DOHH2 (cell line): Measurements from ENCODE around the gene ZNF697.
"Not testable (repeated sequence)": the region's sequence is repeated elsewhere in the genome, so short reads cannot be mapped to it uniquely, and the experiment has no call there.

ENCODE experiments used
- H3F3A ChIP-seq: fragments of 200-600 bp; sonication (generic), shearing (Covaris generic); 2 replicates; pipeline ENCODE4 v1.6.0; 2016; ENCODE audit warnings: antibody characterized with exemption, mild to moderate bottlenecking; ENCODE audit not compliant: control insufficient read depth, insufficient read depth
- H3K27ac ChIP-seq: fragments of 200-600 bp; sonication (generic); 2 replicates; pipeline ENCODE4 v1.5.1; 2014; ENCODE audit warnings: low read depth, mild to moderate bottlenecking, low read length, moderate library complexity
- H3K27me3 ChIP-seq: fragments of 200-600 bp; sonication (generic); 2 replicates; pipeline ENCODE4 v1.6.1; 2014; ENCODE audit warnings: mild to moderate bottlenecking, low read length, mixed read lengths; ENCODE audit not compliant: control insufficient read depth
- H3K36me3 ChIP-seq: fragments of 200-600 bp; sonication (generic); 2 replicates; pipeline ENCODE4 v1.6.1; 2014; ENCODE audit warnings: mild to moderate bottlenecking, low read length, moderate library complexity, mixed read lengths; ENCODE audit not compliant: control insufficient read depth
- H3K4me1 ChIP-seq: fragments of 200-600 bp; sonication (generic); 2 replicates; pipeline ENCODE4 v1.6.1; 2014; ENCODE audit warnings: mild to moderate bottlenecking, low read length, mixed read lengths; ENCODE audit not compliant: control insufficient read depth
- H3K4me2 ChIP-seq: fragments of 200-600 bp; sonication (generic); 2 replicates; pipeline ENCODE4 v1.6.0; 2014; ENCODE audit warnings: mild to moderate bottlenecking, low read length, moderate library complexity
- H3K4me3 ChIP-seq: fragments of 200-600 bp; sonication (generic); 2 replicates; pipeline ENCODE4 v1.5.1; 2014; ENCODE audit warnings: mild to moderate bottlenecking, low read length, mixed read lengths
- H3K79me2 ChIP-seq: fragments of 200-600 bp; sonication (generic); 2 replicates; pipeline ENCODE4 v1.6.1; 2014; ENCODE audit warnings: mild to moderate bottlenecking, low read length, mixed read lengths; ENCODE audit not compliant: control insufficient read depth
- H3K9me2 ChIP-seq: fragments of 200-600 bp; sonication (generic); replicated peaks from 2 replicates; pipeline ENCODE4 v1.6.1; 2014; ENCODE audit warnings: mild to moderate bottlenecking, low read length, mixed read lengths; ENCODE audit not compliant: control insufficient read depth
- H3K9me3 ChIP-seq: fragments of 200-600 bp; sonication (generic); 2 replicates; pipeline ENCODE4 v1.6.1; 2014; ENCODE audit warnings: antibody characterized with exemption, low read length, mixed read lengths; ENCODE audit not compliant: control insufficient read depth, insufficient read depth
- H4K20me1 ChIP-seq: fragments of 200-600 bp; sonication (generic); 2 replicates; pipeline ENCODE4 v1.6.0; 2014; ENCODE audit warnings: low read depth, mild to moderate bottlenecking, antibody characterized with exemption, low read length, moderate library complexity; ENCODE audit not compliant: control insufficient read depth, insufficient read depth
- EZH2phosphoT487 ChIP-seq: fragments of 200-600 bp; sonication (generic); IDR thresholded peaks from 2 replicates; pipeline ENCODE4 v1.6.1; 2017; ENCODE audit warnings: borderline replicate concordance, mild to moderate bottlenecking, antibody characterized with exemption, low read length, moderate library complexity, mixed read lengths
- TF ChIP-seq, protein P1 (sequence below): fragments of 200-600 bp; sonication (generic); IDR thresholded peaks from one replicate; pipeline ENCODE4 v1.5.1; 2014; ENCODE audit warnings: antibody characterized with exemption, mild to moderate bottlenecking, low read depth, low read length; ENCODE audit not compliant: poor library complexity, severe bottlenecking

Gene ZNF697

DNA sequence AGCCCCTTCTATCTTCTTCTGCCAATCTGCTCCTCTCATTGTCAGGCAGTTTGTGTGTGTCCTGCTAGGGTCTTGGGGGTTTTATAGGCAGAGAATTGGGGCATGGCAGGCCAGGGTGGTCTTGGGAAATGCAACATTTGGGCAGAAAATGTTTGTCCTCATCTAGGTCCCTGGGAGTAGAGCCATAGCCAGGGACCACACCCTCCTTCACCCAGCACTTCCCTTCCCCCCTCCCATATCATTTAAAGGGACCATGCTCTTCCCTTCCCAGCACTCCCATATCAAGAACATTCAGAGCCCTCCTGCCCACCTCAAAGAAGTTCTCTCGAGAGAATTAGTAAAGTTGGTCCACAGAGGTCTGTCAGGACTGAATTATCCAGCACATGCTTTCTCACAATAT lies 41.7 kb downstream of the ZNF697 start:
- no peaks in the 10 kb centered on the region for H3K27me3 ChIP-seq
- no peaks in the 10 kb centered on the region for H4K20me1 ChIP-seq
- H3K4me2 ChIP-seq = no peak overlapping the region
- H3K27ac ChIP-seq = no peak overlapping the region
- no peaks in the 10 kb centered on the region for H3K4me1 ChIP-seq
- no peaks in the 10 kb centered on the region for H3K36me3 ChIP-seq
- no peaks in the 10 kb centered on the region for H3F3A ChIP-seq
- TF ChIP-seq, protein P1, sequence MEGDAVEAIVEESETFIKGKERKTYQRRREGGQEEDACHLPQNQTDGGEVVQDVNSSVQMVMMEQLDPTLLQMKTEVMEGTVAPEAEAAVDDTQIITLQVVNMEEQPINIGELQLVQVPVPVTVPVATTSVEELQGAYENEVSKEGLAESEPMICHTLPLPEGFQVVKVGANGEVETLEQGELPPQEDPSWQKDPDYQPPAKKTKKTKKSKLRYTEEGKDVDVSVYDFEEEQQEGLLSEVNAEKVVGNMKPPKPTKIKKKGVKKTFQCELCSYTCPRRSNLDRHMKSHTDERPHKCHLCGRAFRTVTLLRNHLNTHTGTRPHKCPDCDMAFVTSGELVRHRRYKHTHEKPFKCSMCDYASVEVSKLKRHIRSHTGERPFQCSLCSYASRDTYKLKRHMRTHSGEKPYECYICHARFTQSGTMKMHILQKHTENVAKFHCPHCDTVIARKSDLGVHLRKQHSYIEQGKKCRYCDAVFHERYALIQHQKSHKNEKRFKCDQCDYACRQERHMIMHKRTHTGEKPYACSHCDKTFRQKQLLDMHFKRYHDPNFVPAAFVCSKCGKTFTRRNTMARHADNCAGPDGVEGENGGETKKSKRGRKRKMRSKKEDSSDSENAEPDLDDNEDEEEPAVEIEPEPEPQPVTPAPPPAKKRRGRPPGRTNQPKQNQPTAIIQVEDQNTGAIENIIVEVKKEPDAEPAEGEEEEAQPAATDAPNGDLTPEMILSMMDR = no peak
- TF ChIP-seq EZH2phosphoT487 = no peak
- no peaks in the 10 kb centered on the region for H3K9me2 ChIP-seq
- H3K79me2 ChIP-seq = no peaks in the 10 kb centered on the region
- H3K9me3 ChIP-seq = no peaks in the 10 kb centered on the region
- H3K4me3 ChIP-seq = no peak overlapping the region

DNA sequence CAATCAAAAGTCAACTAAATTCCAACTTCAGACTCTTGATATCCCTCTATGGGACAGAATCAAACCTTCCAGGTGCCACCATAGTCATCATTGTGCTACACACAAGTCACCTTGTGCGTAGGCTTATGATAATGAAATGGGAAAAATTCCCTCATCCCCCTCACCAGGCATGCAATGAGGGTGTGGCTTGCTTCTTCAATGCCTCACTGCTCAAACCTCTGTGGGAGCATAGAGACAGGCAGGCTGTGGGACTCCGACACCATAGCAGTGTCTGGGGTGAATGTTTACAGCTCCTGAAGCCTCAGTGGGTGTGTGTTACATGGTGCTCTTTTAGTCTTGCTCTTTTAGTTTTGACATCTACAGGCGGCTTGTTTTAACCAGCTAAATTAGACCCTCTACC lies 42.4 kb downstream of the ZNF697 start:
- no peak for TF ChIP-seq EZH2phosphoT487
- TF ChIP-seq, protein P1 = no peak
- no peaks in the 10 kb centered on the region for H3K36me3 ChIP-seq
- H3K27ac ChIP-seq = no peak overlapping the region
- no peak overlapping the region for H3K4me3 ChIP-seq
- no peaks in the 10 kb centered on the region for H3K9me3 ChIP-seq
- H3K4me2 ChIP-seq = no peak overlapping the region
- no peaks in the 10 kb centered on the region for H3K79me2 ChIP-seq
- no peaks in the 10 kb centered on the region for H3K27me3 ChIP-seq
- no peaks in the 10 kb centered on the region for H3K4me1 ChIP-seq
- no peaks in the 10 kb centered on the region for H4K20me1 ChIP-seq
- H3K9me2 ChIP-seq = no peaks in the 10 kb centered on the region
- no peaks in the 10 kb centered on the region for H3F3A ChIP-seq

DNA sequence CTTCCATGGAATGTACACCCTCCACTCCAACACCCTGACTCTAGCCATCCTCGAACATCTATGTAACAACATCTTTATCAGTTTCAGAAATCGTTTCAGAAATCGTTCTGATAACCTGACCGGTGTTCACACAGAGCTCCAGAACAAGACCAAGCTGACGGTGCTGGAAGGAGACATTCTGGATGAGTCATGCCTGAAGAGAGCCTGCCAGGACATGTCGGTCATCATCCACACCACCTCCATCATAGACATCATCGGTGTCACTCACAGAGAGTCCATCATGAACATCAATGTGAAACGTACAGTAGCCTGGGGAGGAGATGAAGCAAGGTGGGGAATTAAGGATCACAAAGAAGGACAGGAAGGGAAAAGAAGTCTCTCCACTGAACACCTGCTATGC lies 43.0 kb downstream of the ZNF697 start:
- not testable (repeated sequence) for H3F3A ChIP-seq

DNA sequence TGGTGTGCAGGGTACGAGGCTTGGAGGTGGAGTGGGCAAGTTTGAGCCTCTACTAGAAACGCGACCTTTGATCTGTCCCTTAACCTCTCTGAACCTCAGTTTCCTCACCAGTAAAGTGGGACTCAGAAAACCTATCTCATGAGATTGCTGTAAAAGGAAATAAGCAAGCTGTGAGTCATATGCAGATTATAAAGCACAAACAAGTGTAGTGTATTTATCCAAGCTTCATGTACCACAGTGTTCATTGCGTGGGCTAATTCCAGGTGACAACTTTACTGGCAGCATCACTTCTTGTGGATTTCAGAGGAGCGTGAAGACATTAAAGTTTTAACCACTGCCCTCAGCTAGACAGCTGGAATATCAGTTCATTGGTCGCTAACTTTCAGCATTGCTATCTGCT lies 44.4 kb downstream of the ZNF697 start:
- Histone ChIP-seq H3K4me1 (no peaks in the 10 kb centered on the region), H3K4me2 (no peak overlapping the region)

More for the DNA sequence above, 43.0 kb downstream of the ZNF697 start:
- not testable (repeated sequence) for H3K36me3 ChIP-seq, H3K27ac ChIP-seq, H3K4me2 ChIP-seq, H3K27me3 ChIP-seq, H3K9me3 ChIP-seq, H4K20me1 ChIP-seq, H3K79me2 ChIP-seq, H3K4me1 ChIP-seq, H3K9me2 ChIP-seq, H3K4me3 ChIP-seq

DNA sequence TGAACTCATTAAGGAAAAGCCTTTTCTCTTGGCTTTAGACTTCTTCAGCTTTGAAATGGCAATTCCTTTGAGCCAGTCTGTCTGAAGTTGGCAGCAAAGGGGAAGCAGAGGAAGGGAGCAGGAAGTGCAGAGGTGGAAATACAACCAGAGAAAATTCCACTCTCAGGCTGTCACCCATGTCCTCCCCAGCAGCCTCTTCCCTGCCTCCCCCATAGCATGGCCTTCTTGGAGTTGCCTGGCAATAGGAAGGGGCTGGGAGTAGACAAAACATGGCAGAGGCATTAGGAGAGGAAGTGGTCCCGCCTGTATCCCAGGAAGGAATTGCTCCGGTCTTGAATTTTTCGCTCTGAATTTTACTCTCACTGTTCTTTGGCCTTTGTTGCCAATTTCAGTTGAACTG lies 44.8 kb downstream of the ZNF697 start:
- not testable (repeated sequence) for H3K4me2 ChIP-seq, H3K4me1 ChIP-seq, H3K9me3 ChIP-seq

More for the DNA sequence above, 44.4 kb downstream of the ZNF697 start:
- Histone ChIP-seq H3K4me3 (no peak overlapping the region), H3K27me3 (no peaks in the 10 kb centered on the region), H4K20me1 (no peaks in the 10 kb centered on the region), H3F3A (no peaks in the 10 kb centered on the region), H3K79me2 (no peaks in the 10 kb centered on the region), H3K9me3 (no peaks in the 10 kb centered on the region), H3K9me2 (no peaks in the 10 kb centered on the region), H3K27ac (no peak overlapping the region), H3K36me3 (no peaks in the 10 kb centered on the region)
- no peak for TF ChIP-seq EZH2phosphoT487
- TF ChIP-seq, protein P1 = no peak

DNA sequence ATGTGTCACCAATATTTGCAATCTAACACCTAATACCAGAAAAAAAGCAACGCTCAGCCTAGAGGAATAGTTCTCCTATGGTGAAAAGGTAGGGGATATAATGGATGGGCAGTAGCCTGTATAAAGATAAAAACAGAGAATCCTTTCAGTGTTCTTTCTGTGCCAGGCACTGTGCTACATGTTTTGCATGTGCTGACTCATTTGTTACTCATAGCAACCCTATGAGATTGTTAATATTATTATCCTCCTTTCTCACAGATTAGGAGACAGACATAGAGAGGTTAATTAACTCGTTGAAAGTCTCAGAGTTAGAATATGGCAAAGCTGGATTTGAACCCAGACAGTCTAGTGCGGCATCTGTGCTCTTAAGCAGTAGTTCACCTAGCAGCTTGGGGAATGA lies 45.3 kb downstream of the ZNF697 start:
- not testable (repeated sequence) for H3K79me2 ChIP-seq, H3K4me2 ChIP-seq

More for the DNA sequence above, 44.8 kb downstream of the ZNF697 start:
- not testable (repeated sequence) for H3K27me3 ChIP-seq, H3K79me2 ChIP-seq, H3K9me2 ChIP-seq, H3K36me3 ChIP-seq, H3K4me3 ChIP-seq, H3F3A ChIP-seq, H3K27ac ChIP-seq, H4K20me1 ChIP-seq

More for the DNA sequence above, 45.3 kb downstream of the ZNF697 start:
- H4K20me1 ChIP-seq, H3K36me3 ChIP-seq, H3K27ac ChIP-seq, H3K4me3 ChIP-seq, H3K27me3 ChIP-seq, H3K9me2 ChIP-seq, H3F3A ChIP-seq, H3K4me1 ChIP-seq, H3K9me3 ChIP-seq: not testable (repeated sequence)
